Peyer's patch (tissue), 4 donors: ENCODE measurements around the gene ADD2.

ENCODE experiments used
- POLR2A ChIP-seq, 2 donors: fragments of 450-650 bp; IDR thresholded peaks; one replicate each; pipeline ENCODE4 v1.5.1; 2017; ENCODE audit warnings: antibody characterized with exemption in 2 of 2, mild to moderate bottlenecking in 2 of 2, moderate library complexity in 2 of 2
- TF ChIP-seq, protein P1 (sequence below), 6 experiments: fragments of 450-650 bp in 4 of 6; fragments of 200-600 bp in 2 of 6; sonication (generic) in 1 of 6; IDR thresholded peaks; one replicate each; pipeline ENCODE4 v1.5.1; 2017 to 2019; ENCODE audit warnings: antibody characterized with exemption in 6 of 6, mild to moderate bottlenecking in 3 of 6, moderate library complexity in 1 of 6

DNA sequence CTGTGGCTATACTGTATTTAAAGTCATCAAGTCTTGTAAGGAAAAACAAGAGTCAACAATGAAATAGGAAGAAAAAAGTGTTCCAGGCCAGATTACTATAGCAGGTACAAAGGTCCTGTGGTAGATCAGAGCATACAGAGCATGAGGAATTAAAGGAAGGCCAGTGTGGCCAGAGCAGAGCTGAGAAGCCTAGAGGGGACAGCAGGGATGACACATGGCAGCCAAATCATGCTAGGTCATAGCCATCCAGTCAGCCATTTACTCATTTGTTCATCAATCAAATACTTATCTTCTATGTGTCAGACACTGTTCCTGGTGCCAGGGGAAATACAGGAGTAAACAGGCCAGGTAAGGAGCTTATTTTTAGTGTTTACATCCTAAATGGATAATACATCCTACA is 24.3 kb downstream of the ADD2 start:
- no peak for TF ChIP-seq POLR2A (IDR thresholded peaks at IDR 0.05)
- TF ChIP-seq, protein P1, sequence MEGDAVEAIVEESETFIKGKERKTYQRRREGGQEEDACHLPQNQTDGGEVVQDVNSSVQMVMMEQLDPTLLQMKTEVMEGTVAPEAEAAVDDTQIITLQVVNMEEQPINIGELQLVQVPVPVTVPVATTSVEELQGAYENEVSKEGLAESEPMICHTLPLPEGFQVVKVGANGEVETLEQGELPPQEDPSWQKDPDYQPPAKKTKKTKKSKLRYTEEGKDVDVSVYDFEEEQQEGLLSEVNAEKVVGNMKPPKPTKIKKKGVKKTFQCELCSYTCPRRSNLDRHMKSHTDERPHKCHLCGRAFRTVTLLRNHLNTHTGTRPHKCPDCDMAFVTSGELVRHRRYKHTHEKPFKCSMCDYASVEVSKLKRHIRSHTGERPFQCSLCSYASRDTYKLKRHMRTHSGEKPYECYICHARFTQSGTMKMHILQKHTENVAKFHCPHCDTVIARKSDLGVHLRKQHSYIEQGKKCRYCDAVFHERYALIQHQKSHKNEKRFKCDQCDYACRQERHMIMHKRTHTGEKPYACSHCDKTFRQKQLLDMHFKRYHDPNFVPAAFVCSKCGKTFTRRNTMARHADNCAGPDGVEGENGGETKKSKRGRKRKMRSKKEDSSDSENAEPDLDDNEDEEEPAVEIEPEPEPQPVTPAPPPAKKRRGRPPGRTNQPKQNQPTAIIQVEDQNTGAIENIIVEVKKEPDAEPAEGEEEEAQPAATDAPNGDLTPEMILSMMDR (IDR thresholded peaks at IDR 0.05) = no peak
